ENCODE measurements around the gene ABCB10. TPM values are rescaled to one million over a fixed set of nuclear protein-coding genes. Genes with fewer than 3 reads are reported as not detected.
"Not testable (repeated sequence)": the region's sequence is repeated elsewhere in the genome, so short reads cannot be mapped to it uniquely, and the experiment has no call there.

Gene ABCB10
- total RNA-seq: 16.1 TPM

DNA sequence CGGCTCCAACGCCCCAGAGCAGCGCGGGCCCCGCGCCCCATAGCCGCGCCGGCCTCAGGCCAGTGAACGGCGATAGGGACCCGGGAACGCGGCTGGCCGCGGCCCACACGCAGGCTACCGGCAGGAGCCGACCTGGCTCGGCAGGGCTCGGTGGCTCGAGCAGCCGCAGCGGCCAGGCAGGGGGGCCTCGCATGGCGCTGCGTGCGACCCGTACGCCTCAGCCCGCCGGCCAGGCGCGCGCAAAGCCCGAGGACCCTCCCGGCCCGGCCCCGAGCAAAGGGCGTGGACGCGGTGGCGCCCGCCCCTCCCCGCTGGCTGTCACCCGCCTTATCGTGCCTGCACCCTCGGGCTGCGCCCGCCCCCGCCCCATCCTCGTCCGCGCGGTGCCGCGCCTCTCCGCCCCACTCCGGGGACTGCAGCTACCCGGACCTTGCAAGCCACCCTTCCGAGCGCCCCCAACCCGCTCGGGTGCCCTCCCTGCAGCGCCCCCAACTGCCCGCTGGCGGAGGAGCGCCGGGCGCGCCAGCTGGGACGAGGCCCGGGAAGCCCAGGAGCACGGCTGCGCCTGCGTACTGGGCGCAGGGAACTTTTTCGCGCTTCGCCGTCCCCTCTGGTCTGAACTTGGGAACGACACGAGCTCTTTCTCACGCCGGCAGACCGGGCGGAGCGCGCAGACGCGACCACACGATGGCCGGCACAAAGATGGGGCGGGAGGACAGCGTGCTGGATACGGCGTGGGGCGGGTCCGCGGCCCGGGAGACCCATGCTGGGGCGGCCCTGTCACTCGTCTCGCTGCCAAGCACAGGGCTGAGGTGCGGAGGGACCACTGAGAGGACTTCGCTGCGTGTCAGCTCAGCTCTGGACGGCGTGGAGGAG lies at the start of gene ABCB10:
TSS of gene ABCB10 (minus strand) at position 248 of the 876 bp plus-strand sequence. CDS start at position 193, 55 bp downstream.
- ATAC-seq (peak; percentile 98), DNase-seq (ENCODE audit: low spot score) (peak; percentile 97)
- intact Hi-C loops (cut with DNase I): no loop called here

DNA sequence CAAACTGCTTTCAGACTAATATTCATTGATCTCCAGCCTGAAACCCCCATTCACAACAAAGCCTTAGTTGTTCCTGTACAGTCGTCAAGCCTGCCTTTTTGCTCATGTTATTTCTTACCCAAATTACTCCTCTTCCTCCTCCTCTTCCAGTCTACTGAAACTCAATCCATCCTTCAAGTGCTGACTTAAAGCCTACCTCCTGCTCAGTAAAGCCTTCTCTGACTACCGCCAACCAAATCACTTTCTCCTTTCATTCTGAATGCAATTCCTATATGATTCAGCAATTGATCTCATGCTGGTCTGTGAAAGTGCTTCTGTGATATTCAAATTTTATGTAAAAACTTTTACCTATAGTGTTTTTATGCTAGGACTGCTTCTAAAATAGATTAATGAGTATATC lies 48.9 kb upstream of the ABCB10 start:
- intact Hi-C loops (cut with DNase I): no loop called here
- ATAC-seq: no peak
- DNase-seq (ENCODE audit: low spot score): no peak

DNA sequence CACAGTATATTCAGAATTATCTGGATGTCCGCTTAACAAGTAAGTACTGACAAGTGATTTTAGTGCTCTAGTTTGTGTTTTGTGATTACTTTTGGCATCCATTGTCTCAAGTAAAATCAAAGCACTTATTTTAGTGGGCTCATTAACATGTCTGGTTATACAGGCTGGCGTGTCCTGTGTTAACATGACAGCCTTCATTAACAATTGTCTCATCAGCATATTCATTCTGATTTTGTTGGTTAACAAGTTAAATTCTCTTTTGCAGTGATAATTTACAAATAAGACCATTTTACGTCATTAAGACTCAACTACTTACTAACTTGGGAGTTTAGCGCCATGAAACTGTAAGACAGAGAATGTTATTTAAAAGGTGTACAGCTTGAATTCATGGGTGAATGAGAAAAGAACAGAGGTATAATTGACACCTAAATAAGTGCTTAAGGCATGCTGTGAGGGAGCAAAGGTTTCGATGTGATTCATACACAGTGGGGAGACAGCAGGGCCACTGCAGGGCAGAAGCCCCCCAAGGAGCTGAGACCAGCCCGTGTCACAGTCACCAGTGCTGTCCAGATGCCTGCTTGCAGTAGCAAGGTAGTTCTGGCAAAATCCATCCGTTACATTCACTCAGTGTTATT lies 45.0 kb upstream of the ABCB10 start:
- intact Hi-C loops (cut with DNase I): no loop called here
- no peak for ATAC-seq

DNA sequence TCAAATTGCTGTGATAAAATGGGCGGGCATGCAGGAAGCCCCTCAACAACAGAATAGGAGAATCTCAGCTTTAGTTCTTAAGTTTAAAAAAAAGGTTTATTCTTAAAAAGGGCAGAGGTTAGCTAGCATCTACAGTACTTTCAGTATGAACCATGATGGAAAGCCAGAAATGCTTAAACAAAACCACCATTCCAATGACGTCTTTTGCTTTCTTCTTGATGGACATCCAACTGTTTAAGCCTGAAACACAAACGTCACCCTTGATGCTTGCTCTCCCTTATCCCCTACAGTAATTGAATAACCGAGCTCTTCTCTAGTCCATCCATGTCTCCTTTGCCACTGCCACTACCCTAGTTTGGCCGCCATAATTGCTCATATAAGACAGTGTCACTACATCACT lies 41.7 kb upstream of the ABCB10 start:
- DNase-seq (ENCODE audit: low spot score): no peak
- no peak for ATAC-seq
- intact Hi-C loops (cut with DNase I): no loop called here

More for the DNA sequence above, 45.0 kb upstream of the ABCB10 start:
- no peak for DNase-seq (ENCODE audit: low spot score)

DNA sequence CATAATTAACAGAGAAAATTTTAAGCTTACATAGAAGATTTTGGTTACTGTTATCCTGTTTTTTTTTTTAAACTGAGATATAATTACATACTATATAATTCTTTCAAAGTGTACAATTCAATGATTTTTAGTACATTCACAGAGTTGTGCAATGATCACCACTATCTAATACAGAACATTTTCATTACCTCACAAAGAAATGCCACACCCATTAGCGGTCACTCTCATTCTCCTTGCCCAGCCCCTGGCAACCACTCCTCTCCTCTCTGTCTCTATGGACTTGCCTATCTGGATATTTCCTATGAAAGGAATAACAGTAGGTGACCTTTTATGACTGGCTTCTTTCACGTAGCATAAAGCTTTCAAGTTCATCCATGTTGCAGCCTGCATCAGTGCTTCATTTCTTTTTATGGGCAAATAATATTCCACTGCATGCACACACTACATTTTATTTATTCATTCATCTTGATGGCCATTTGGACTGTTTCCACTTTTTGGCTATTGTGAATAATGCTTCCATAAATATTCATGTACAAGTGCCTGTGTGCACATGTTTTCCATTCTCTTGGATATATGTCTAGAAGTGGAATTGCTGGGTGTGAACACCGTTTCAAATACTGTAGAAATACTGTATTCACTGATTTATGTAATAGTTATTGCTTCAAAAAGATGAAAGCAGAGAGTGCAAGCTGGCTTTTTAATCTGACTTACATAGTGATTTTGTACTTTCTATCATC lies 40.9 kb upstream of the ABCB10 start:
- ATAC-seq: no peak
- no peak for DNase-seq (ENCODE audit: low spot score)
- intact Hi-C loops (cut with DNase I): no loop called here

DNA sequence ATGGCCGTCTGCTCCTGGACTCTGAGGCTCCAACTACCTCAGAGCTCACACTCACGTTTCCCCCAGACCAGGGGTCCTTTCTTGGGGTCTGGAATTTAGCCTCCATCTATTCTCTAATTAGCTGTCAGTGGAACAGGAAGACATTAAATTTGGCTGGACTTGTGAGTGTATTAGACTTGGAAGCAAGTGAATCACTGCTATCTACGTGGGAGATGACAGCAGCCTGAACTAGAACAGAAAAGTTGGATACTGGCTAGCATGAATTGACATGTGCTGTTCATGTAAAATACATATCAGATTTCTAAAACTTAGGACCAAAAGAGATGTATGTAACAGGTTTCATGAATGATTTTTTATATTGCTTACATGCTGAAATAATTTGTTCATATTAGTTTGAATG lies 39.4 kb upstream of the ABCB10 start:
- intact Hi-C loops (cut with DNase I): no loop called here
- ATAC-seq (no peak), DNase-seq (ENCODE audit: low spot score) (no peak)

DNA sequence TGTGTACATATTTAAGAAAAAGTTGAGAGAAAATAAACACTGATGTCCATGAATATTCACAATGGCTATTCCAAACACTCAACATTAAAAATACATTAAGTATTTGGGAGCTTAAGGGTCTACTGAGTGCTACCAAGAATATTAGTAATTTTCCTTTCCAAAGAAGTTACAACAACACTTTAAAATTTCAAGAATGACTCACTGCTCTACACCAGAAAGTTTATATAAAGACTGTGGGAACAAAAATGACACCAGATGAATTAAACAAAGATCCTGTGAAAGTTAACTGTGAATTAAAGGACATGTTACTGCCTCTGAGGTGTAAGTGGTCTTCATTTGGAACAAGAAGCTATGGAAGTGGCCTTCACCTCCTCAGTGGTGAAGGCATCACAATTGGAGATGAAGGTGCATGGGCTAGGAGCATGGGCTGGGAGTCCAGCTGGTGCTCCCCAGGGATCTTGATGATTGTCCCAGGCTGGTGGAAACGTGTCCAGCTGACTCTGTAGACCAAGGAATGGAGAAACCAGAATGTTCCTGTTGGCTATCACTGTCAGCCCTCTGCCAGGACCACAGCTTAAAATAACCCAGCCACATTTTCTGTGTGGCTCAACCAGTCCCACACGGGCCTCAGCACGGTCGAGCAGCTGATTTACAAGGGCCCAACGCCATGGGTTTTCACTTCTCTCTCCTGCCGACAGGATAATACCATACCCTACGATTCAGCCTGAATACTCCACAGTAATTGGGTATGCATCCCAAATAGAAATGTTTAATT lies 38.6 kb upstream of the ABCB10 start:
- ATAC-seq (peak; percentile 85), DNase-seq (ENCODE audit: low spot score) (no peak)
- intact Hi-C loops (cut with DNase I): no loop called here

DNA sequence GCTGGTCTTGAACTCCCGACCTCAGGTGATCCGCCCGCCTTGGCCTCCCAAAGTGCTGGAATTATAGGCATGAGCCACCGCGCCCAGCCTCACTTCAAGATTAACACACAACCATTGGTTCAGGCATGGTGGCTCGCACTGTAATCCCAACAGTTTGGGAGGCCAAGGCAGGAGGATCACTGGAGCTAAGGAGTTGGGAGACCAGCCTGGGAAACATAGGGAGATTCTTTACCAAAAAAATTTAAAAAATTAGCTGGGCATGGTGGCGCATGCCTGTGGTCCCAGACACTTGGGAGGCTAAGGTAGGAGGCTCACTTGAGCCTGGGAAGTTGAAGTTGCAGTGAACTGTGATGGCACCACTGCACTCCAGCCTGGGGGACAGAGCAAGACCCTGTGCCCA lies 37.4 kb upstream of the ABCB10 start:
- ATAC-seq; intact Hi-C loops (cut with DNase I); DNase-seq (ENCODE audit: low spot score): not testable (repeated sequence)

DNA sequence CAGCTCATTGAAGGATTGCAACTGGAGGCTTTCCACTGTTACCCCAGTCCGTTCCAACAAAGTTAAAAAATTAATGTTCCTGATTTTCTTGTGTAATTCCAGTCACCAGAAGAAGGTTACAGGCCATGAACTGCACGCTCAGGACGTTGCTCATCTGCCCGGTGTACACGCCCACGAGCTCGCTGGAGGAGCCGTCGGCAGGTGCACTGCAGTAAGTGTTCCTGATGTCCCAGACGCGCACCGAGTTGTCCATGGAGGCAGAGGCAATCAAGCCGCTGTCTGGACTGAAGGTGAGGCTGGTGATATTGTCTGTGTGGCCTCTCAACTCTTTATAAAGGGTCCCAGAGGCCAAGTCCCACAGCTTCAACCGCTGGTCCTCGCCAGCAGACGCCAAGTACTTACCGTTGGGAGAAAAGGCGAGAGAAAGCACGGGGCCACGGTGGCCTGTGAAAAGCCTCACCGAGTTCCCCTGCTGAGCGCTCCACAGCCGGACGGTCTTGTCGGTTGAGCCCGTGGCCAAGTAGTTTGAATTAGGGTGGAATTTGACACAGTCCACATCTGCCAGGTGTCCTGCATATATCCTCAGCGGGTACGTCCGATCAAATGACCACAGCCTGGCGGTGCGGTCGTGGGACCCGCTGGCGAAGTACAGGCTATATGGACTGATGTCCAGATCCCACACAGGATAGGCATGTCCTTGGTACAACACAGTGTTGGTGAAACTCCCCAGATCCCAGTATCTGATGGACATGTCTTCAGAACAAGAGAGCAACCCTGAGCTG lies 35.9 kb upstream of the ABCB10 start:
- intact Hi-C loops (cut with DNase I): no loop called here
- DNase-seq (ENCODE audit: low spot score) (no peak), ATAC-seq (no peak)

DNA sequence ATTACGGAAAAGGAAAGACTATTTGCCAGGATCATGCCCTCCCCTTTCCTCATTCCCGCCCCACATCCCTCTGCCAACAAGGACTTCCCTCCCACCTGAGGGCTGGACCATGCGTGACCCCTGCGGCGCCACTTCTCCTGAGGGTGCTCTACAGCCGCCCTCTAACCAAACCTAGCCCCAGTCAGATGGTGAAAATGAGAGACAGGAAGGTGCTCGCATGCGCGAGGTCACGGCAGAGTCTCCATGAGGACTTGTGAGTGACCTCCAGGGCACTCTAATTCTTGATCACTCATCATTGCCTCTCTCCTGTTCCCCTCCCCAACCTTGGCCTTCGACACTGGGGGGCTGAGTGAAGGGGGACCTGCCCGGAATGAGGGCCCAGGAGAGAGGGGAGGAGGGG lies 35.3 kb upstream of the ABCB10 start:
- no peak for ATAC-seq
- intact Hi-C loops (cut with DNase I): no loop called here

DNA sequence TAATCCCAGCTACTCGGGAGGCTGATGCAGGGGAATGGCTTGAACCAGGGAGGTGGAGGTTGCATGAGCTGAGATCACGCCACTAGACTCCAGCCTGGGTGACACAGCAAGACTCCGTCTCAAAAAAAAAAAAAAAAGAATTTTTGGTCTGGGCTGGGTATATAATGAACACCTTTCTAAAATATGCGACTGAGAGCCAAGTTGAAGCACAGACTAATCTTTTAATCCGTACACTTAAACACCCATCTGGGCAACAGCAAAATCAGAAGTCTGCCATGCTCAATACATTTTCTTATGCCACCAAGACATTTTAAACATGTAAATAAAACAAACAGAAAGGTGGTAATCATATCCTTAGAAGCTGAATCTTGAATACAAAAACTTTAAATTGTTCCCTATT lies 31.6 kb upstream of the ABCB10 start:
- DNase-seq (ENCODE audit: low spot score): no peak
- no peak for ATAC-seq
- intact Hi-C loops (cut with DNase I): no loop called here

More for the DNA sequence above, 35.3 kb upstream of the ABCB10 start:
- DNase-seq (ENCODE audit: low spot score): no peak

DNA sequence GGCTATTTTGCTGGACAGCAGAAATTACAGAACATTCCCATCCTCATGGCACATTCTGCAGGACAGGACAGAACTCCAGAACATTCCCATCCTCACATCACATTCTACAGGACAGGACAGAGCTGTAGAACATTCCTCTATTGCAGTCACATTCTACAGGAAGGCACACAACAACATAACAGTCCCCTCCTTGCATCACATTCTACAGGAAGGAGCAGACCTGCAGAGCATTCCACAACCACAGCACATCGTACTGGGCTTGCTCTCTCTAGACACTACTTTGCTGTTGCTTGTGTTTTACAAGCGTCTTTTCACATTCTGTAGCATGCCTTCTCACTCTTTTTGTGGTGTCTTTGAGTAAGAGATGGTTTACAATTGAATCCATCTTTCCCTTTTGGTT lies 26.8 kb upstream of the ABCB10 start:
- DNase-seq (ENCODE audit: low spot score) (no peak), ATAC-seq (no peak)
- intact Hi-C loops (cut with DNase I): no loop called here

DNA sequence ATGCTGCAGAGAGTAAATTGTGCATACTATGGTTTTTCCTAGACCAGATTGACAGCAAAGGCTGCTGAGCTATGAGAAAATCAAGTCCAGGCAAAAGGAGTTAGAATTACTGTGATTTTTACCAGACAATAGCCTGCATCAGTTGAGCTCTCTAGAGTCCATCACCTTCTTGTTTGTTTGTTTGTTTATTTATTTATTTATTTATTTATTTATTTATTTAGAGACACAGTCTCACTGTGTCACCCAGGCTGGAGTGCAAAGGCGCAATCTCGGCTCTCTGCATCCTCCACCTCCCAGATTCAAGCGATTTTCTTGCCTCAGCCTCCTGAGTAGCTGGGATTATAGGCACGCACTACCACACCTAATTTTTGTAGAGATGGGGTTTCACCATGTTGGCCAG lies 24.2 kb upstream of the ABCB10 start:
- no peak for ATAC-seq
- intact Hi-C loops (cut with DNase I): no loop called here

DNA sequence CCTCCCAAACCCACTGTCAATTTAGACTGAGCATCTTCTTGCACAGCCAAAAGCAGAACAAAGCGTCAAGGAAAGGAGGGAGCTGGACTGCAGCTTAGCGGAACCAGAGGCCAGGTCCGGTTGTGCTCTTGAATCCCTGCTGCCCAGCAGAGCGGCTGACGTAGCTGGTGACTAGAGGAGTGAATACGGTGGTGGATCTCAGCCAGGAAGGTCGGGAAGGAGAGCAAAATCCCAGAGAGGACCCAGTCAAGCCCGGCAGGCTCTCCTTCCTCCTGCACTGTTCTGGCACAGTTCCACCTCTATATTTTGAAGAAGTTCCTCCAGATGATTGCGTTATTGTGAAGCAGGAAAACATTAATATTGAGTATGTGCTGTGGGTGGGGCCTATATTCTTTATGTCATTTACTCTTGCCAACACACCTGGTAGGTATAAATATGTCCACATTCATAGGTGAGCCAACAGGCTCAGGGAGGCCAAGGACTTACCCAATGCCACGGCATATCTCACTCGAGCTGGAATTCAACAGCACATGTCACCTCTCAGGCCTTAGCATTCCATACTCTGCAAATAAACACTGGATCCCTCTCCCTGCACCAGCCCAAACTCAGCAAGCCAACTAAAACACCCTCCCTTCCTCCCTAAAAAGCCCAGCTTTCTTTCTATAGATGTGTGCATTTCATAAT lies 23.6 kb upstream of the ABCB10 start:
- DNase-seq (ENCODE audit: low spot score) (peak; percentile 67), ATAC-seq (peak; percentile 71)
- intact Hi-C loops (cut with DNase I): no loop called here

More for the DNA sequence above, 24.2 kb upstream of the ABCB10 start:
- DNase-seq (ENCODE audit: low spot score): no peak

DNA sequence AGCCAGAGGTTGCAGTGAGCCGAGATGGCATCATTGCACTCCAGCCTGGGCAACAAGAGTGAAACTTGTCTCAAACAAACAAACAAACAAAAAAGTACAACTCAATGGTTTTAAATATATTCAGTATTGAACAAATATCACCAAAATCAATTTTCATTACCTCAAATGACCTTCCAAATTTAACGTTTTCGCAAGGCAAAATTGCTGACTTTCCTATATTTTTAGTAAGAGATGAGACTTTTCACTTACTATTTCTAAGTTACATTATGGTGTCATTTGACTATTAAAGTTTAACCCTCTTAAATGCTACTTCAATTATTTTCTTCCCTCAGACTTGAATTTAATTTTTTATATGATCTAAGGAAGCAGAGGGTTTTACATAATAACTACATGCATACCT lies 23.0 kb upstream of the ABCB10 start:
- ATAC-seq (no peak), DNase-seq (ENCODE audit: low spot score) (no peak)
- intact Hi-C loops (cut with DNase I): no loop called here

DNA sequence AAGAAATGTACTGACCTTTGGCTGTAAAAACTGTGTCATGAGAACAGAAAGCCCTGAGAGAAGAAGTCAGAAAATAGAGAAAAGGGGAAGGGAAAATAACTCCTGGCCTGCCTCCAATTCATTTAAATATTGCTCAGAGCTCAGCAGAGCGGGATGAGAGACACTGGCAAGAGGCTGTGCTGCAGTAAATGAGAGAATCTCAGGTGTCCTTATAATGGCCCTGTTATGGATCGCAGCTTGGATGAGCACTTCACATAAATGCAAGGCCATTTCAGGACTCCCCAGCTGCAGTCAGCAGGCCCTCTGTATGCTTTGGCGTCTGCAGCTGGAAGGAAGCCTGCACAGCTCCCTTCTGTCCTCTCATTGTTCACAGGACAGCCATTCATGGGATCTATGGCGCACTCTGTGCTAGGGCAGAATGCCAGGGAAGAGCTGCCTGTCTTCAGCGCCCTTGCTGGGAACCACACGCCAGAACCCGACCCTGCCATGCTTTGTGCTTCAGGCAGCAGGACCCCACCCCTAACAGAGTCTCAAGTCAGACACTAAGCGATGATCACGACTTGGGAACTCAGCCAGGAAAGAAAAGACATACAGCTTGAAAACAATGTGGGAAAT lies 20.7 kb upstream of the ABCB10 start:
- peak; percentile 68 for DNase-seq (ENCODE audit: low spot score)
- peak; percentile 92 for ATAC-seq
- intact Hi-C loops (cut with DNase I): no loop called here

Data from sciatic nerve (tissue), 2 donors.